ENCODE results near the gene ORAI1. TPM values are rescaled to one million over a fixed set of nuclear protein-coding genes. Genes with fewer than 3 reads are reported as not detected.

ORAI1 gene
- total RNA-seq, 1 experiment from 2014 or later, result 28.1 TPM

- intact Hi-C loops (cut with micrococcal nuclease; ENCODE audit: unreplicated experiment), result no loop called here
- Histone ChIP-seq H3K9me3 (ENCODE audit: insufficient read depth, low read depth) (no peaks in the 10 kb centered on the region), H3K9me2 (ENCODE audit: insufficient read depth) (no peaks in the 10 kb centered on the region), H3K27me3 (ENCODE audit: insufficient read depth, low read depth) (no peaks in the 10 kb centered on the region), H3K4me1 (replicated peaks; ENCODE audit: insufficient read depth) (no peaks in the 10 kb centered on the region), H3K27ac (no peak overlapping the region), H3K4me2 (no peak overlapping the region), H2AFZ (no peak overlapping the region), H3K4me3 (no peak overlapping the region), H4K20me1 (ENCODE audit: insufficient read depth) (no peaks in the 10 kb centered on the region), H3K36me3 (ENCODE audit: low read depth) (no peaks in the 10 kb centered on the region), H3K79me2 (ENCODE audit: low read depth) (no peaks in the 10 kb centered on the region), H3F3A (ENCODE audit: insufficient read depth, low read depth) (no peaks in the 10 kb centered on the region)
- CTCF ChIA-PET, result no interaction called here
- POLR2A ChIA-PET (ENCODE audit: unreplicated experiment), result no interaction called here
- no TSS peak for BruUV-seq (replicated peaks)
- TF ChIP-seq EZH2 (IDR thresholded peaks at IDR 0.05; ENCODE audit: low read depth), result no peak
- TF ChIP-seq, protein P1, sequence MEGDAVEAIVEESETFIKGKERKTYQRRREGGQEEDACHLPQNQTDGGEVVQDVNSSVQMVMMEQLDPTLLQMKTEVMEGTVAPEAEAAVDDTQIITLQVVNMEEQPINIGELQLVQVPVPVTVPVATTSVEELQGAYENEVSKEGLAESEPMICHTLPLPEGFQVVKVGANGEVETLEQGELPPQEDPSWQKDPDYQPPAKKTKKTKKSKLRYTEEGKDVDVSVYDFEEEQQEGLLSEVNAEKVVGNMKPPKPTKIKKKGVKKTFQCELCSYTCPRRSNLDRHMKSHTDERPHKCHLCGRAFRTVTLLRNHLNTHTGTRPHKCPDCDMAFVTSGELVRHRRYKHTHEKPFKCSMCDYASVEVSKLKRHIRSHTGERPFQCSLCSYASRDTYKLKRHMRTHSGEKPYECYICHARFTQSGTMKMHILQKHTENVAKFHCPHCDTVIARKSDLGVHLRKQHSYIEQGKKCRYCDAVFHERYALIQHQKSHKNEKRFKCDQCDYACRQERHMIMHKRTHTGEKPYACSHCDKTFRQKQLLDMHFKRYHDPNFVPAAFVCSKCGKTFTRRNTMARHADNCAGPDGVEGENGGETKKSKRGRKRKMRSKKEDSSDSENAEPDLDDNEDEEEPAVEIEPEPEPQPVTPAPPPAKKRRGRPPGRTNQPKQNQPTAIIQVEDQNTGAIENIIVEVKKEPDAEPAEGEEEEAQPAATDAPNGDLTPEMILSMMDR (conservative IDR thresholded peaks at IDR 0.05), result no peak
- no peak for DNase-seq
These were observed 25.0 kb downstream of the ORAI1 start for GRCh38 chr12:121651320-121651719.

DNA sequence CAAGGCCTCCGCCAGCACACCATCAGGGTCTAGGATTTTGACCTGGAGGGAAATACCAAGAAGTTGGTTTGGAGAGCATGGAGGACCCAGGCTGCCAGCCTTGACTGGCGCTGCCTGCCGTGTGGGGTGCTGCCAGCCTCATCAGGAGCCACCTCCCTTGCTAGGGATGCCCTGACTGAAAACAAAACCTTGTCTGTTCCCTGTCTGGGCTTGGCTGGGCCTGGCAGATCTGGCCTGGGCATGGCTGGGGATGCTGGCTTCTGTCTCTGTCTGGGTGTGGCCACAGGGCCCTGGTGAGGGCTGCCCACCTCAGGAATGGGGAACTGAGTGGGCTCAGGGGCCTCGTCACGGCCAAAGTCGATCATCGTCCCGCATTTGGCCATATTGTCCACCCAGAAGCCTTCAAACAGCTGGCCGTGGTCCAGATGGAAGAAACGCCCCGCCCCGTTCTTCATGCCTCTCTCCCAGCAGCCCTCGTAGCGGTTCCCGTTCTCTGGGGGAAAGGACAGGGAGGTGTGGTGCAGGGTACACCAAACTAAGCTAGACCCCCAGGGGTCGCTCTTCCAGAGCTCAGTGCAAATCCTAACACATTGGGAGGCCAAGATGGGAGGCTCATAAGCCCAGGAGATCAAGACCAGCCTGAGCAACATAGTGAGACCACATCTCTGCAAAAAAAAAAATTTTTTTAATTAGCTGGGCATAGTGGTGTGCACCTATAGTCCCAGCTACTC is 26.6 kb downstream of the ORAI1 start:
- Histone ChIP-seq H3F3A (ENCODE audit: insufficient read depth, low read depth) (peaks cover 6% of the 10 kb centered on the region; the same call in 1 of the 2 replicates), H3K9me2 (ENCODE audit: insufficient read depth) (no peaks in the 10 kb centered on the region), H2AFZ (no peak overlapping the region), H3K27me3 (ENCODE audit: insufficient read depth, low read depth) (no peaks in the 10 kb centered on the region), H3K9me3 (ENCODE audit: insufficient read depth, low read depth) (no peaks in the 10 kb centered on the region), H3K4me3 (no peak overlapping the region), H3K36me3 (ENCODE audit: low read depth) (no peaks in the 10 kb centered on the region), H4K20me1 (ENCODE audit: insufficient read depth) (no peaks in the 10 kb centered on the region), H3K4me1 (replicated peaks; ENCODE audit: insufficient read depth) (no peaks in the 10 kb centered on the region), H3K27ac (no peak overlapping the region), H3K79me2 (ENCODE audit: low read depth) (no peaks in the 10 kb centered on the region), H3K4me2 (no peak overlapping the region)
- intact Hi-C loops (cut with micrococcal nuclease; ENCODE audit: unreplicated experiment), result no loop called here
- no TSS peak for BruUV-seq (replicated peaks)
- ChIA-PET CTCF (no interaction called here), POLR2A (ENCODE audit: unreplicated experiment) (no interaction called here)
- TF ChIP-seq, protein P1 (conservative IDR thresholded peaks at IDR 0.05), result no peak
- TF ChIP-seq EZH2 (IDR thresholded peaks at IDR 0.05; ENCODE audit: low read depth), result no peak
- no peak for DNase-seq

DNA sequence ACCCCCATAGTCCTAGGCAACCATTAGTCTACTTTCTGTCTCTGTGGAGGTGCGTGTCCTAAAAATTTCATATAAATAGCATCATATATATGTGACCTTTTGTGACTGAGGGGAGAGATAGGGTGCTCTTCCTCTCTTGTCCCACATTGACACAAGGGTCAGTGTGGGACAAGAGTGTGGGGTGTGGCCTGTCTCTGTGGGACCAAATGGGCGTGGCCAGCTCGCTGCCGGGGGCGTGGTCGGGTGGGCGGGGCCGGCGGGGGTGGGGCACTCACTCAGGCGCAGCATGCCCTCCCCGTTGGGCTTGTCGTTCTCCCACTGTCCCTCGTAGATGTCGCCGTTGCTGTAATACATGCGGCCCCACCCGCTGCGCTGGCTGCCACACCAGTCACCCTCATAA is 27.7 kb downstream of the ORAI1 start:
- Histone ChIP-seq H2AFZ (no peak overlapping the region), H3K4me3 (no peak overlapping the region), H3K9me2 (ENCODE audit: insufficient read depth) (no peaks in the 10 kb centered on the region), H3K79me2 (ENCODE audit: low read depth) (no peaks in the 10 kb centered on the region), H3K4me2 (no peak overlapping the region), H3K27ac (no peak overlapping the region), H3K27me3 (ENCODE audit: insufficient read depth, low read depth) (no peaks in the 10 kb centered on the region), H3K36me3 (ENCODE audit: low read depth) (no peaks in the 10 kb centered on the region), H3K4me1 (replicated peaks; ENCODE audit: insufficient read depth) (no peaks in the 10 kb centered on the region), H4K20me1 (ENCODE audit: insufficient read depth) (no peaks in the 10 kb centered on the region), H3F3A (ENCODE audit: insufficient read depth, low read depth) (peaks cover 6% of the 10 kb centered on the region; the same call in 1 of the 2 replicates), H3K9me3 (ENCODE audit: insufficient read depth, low read depth) (no peaks in the 10 kb centered on the region)
- TF ChIP-seq EZH2 (IDR thresholded peaks at IDR 0.05; ENCODE audit: low read depth), result no peak
- TF ChIP-seq, protein P1 (conservative IDR thresholded peaks at IDR 0.05), result no peak
- intact Hi-C loops (cut with micrococcal nuclease; ENCODE audit: unreplicated experiment), result no loop called here
- ChIA-PET POLR2A (ENCODE audit: unreplicated experiment) (no interaction called here), CTCF (no interaction called here)
- no TSS peak for BruUV-seq (replicated peaks)
- no peak for DNase-seq
